H9 (cell line): ENCODE measurements around the gene NINL. TPM values are rescaled to one million over a fixed set of nuclear protein-coding genes. Genes with fewer than 3 reads are reported as not detected.

Experiments used
- DNase-seq: peaks from one replicate; pipeline ENCODE4 v3.0.0-alpha.2; 2017
- H2AFZ ChIP-seq: one replicate; pipeline ENCODE4 v1.6.1; 2013; ENCODE audit warnings: mild to moderate bottlenecking, low read length, control low read depth, moderate library complexity
- H2AK5ac ChIP-seq: 2 replicates; pipeline ENCODE4 v1.6.1; 2013; ENCODE audit warnings: low read length, control low read depth, mixed read lengths; ENCODE audit not compliant: insufficient read length
- H2BK120ac ChIP-seq: one replicate; pipeline ENCODE4 v1.6.1; 2013; ENCODE audit warnings: low read depth, mild to moderate bottlenecking, low read length, control low read depth, inconsistent platforms; ENCODE audit not compliant: poor library complexity, severe bottlenecking
- H2BK12ac ChIP-seq: 2 replicates; pipeline ENCODE4 v1.6.1; 2013; ENCODE audit warnings: low read length, control low read depth, mixed read lengths, low read depth; ENCODE audit not compliant: insufficient read length
- H2BK15ac ChIP-seq: 2 replicates; pipeline ENCODE4 v1.6.1; 2013; ENCODE audit warnings: low read depth, low read length, control low read depth
- H2BK20ac ChIP-seq: one replicate; pipeline ENCODE4 v1.6.1; 2013; ENCODE audit warnings: low read depth, mild to moderate bottlenecking, low read length, control low read depth, inconsistent platforms; ENCODE audit not compliant: poor library complexity, severe bottlenecking
- H2BK5ac ChIP-seq: 2 replicates; pipeline ENCODE4 v1.6.1; 2013; ENCODE audit warnings: low read length, control low read depth, mixed read lengths; ENCODE audit not compliant: insufficient read length
- H3K14ac ChIP-seq: 2 replicates; pipeline ENCODE4 v1.6.1; 2013; ENCODE audit warnings: low read length, control low read depth; ENCODE audit not compliant: insufficient read depth
- H3K18ac ChIP-seq: 2 replicates; pipeline ENCODE4 v1.6.1; 2013; ENCODE audit warnings: low read depth, mild to moderate bottlenecking, mixed read lengths, low read length, control low read depth; ENCODE audit not compliant: insufficient read length
- H3K23ac ChIP-seq: 2 replicates; pipeline ENCODE4 v1.6.1; 2013; ENCODE audit warnings: low read length, control low read depth, mixed read lengths, low read depth; ENCODE audit not compliant: insufficient read length
- H3K23me2 ChIP-seq: 2 replicates; pipeline ENCODE4 v1.6.1; 2013; ENCODE audit warnings: low read depth, mild to moderate bottlenecking, mixed read lengths, low read length, control low read depth; ENCODE audit not compliant: insufficient read length, poor library complexity, severe bottlenecking
- H3K27ac ChIP-seq: 2 replicates; pipeline ENCODE4 v1.5.1; 2013; ENCODE audit warnings: low read length, control low read depth, mixed read lengths, low read depth; ENCODE audit not compliant: insufficient read length
- H3K27me3 ChIP-seq: 2 replicates; pipeline ENCODE4 v1.6.1; 2013; ENCODE audit warnings: low read length, control low read depth, inconsistent platforms; ENCODE audit not compliant: insufficient read depth
- H3K4ac ChIP-seq: 2 replicates; pipeline ENCODE4 v1.6.1; 2013; ENCODE audit warnings: low read depth, mild to moderate bottlenecking, control low read depth, inconsistent platforms, low read length, moderate library complexity
- H3K4me1 ChIP-seq: 2 replicates; pipeline ENCODE4 v1.6.1; 2013; ENCODE audit warnings: low read length, control low read depth, inconsistent platforms; ENCODE audit not compliant: insufficient read depth
- H3K4me2 ChIP-seq: 2 replicates; pipeline ENCODE4 v1.6.1; 2013; ENCODE audit warnings: low read length, control low read depth, mixed read lengths; ENCODE audit not compliant: insufficient read length, insufficient read depth
- H3K56ac ChIP-seq: 2 replicates; pipeline ENCODE4 v1.6.1; 2013; ENCODE audit warnings: low read depth, mild to moderate bottlenecking, mixed read lengths, low read length, control low read depth; ENCODE audit not compliant: insufficient read length
- H3K79me1 ChIP-seq: 2 replicates; pipeline ENCODE4 v1.6.1; 2013; ENCODE audit warnings: low read depth, mild to moderate bottlenecking, moderate library complexity, low read length, control low read depth, inconsistent platforms; ENCODE audit not compliant: insufficient read depth, poor library complexity, severe bottlenecking
- H3K79me2 ChIP-seq: 2 replicates; pipeline ENCODE4 v1.6.1; 2013; ENCODE audit warnings: low read length, control low read depth, inconsistent platforms; ENCODE audit not compliant: insufficient read depth
- H3K9ac ChIP-seq: 2 replicates; pipeline ENCODE4 v1.6.1; 2013; ENCODE audit warnings: low read length, control low read depth, mixed read lengths; ENCODE audit not compliant: insufficient read length; ENCODE audit errors: extremely low read depth
- H3K9me3 ChIP-seq: one replicate; pipeline ENCODE4 v1.6.1; 2013; ENCODE audit warnings: low read depth, low read length, inconsistent platforms; ENCODE audit not compliant: control insufficient read depth
- H3T11ph ChIP-seq: one replicate; pipeline ENCODE4 v1.6.1; 2013; ENCODE audit warnings: mild to moderate bottlenecking, low read length, control low read depth, inconsistent platforms
- H4K20me1 ChIP-seq: one replicate; pipeline ENCODE4 v1.6.1; 2013; ENCODE audit not compliant: control insufficient read depth, insufficient read length, insufficient read depth
- H4K5ac ChIP-seq: 2 replicates; pipeline ENCODE4 v1.6.1; 2013; ENCODE audit warnings: low read depth, mild to moderate bottlenecking, mixed read lengths, low read length, control low read depth; ENCODE audit not compliant: insufficient read length
- H4K8ac ChIP-seq: replicated peaks from 2 replicates; pipeline ENCODE4 v1.6.1; 2013; ENCODE audit warnings: low read length, control low read depth, mixed read lengths, low read depth; ENCODE audit not compliant: insufficient read length
- H4K91ac ChIP-seq: 2 replicates; pipeline ENCODE4 v1.6.1; 2013; ENCODE audit warnings: low read depth, mild to moderate bottlenecking, moderate library complexity, mixed read lengths, low read length, control low read depth; ENCODE audit not compliant: insufficient read length
- H3K27ac Mint-ChIP-seq, 3 experiments: 2 replicates in 2 of 3; 3 replicates in 1 of 3; pipeline ENCODE4 v1.8.0; 2020 to 2021; ENCODE audit warnings: mixed read lengths in 3 of 3, mild to moderate bottlenecking in 1 of 3, moderate library complexity in 1 of 3
- H3K27me3 Mint-ChIP-seq: 2 replicates; pipeline ENCODE4 v1.8.0; 2021; ENCODE audit warnings: low read depth, mild to moderate bottlenecking, moderate library complexity, mixed read lengths
- H3K36me3 Mint-ChIP-seq, 3 experiments: 2 replicates in 2 of 3; 3 replicates in 1 of 3; pipeline ENCODE4 v1.8.0; 2020 to 2021; ENCODE audit warnings: low read depth in 3 of 3, mixed read lengths in 3 of 3; ENCODE audit not compliant: insufficient read depth in 1 of 3
- H3K4me1 Mint-ChIP-seq, 2 experiments: 2 replicates each; pipeline ENCODE4 v1.8.0; 2020; ENCODE audit warnings: mixed read lengths in 2 of 2
- H3K4me3 Mint-ChIP-seq, 2 experiments: 2 replicates in 1 of 2; 3 replicates in 1 of 2; pipeline ENCODE4 v1.8.0; 2020 to 2021; ENCODE audit warnings: mild to moderate bottlenecking in 2 of 2, mixed read lengths in 2 of 2, moderate library complexity in 1 of 2
- H3K9me3 Mint-ChIP-seq, 2 experiments: 2 replicates in 1 of 2; 3 replicates in 1 of 2; pipeline ENCODE4 v1.8.0; 2020; ENCODE audit warnings: mild to moderate bottlenecking in 2 of 2, mixed read lengths in 2 of 2, moderate library complexity in 1 of 2
- CTCF ChIP-seq: fragments of 200-600 bp; sonication (generic); conservative IDR thresholded peaks from 3 replicates; pipeline ENCODE4 v1.8.0; 2021; ENCODE audit warnings: antibody characterized with exemption, mild to moderate bottlenecking
- WGBS: extraction: QIAGEN DNeasy Blood & Tissue Kit; methylation state at CpG from one replicate; pipeline ENCODE4 v1.1.7; 2013; ENCODE audit warnings: missing lambda C conversion rate, low lambda C conversion rate, mixed read lengths; ENCODE audit not compliant: insufficient read length; ENCODE audit errors: extremely low coverage; 5-methylcytosine and 5-hydroxymethylcytosine counted together
- total RNA-seq: library from RNA; stranded (reverse); gene quantifications from 2 replicates; pipeline ENCODE4 v1.2.1, GENCODE V29; 2021

NINL gene
- total RNA-seq, 1 experiment from 2014 or later = 34.3 TPM

GRCh38 chr20:25493137-25493536 lies 92.2 kb downstream of the NINL start:
- Mint-ChIP-seq H3K4me1 (peaks cover 24 to 25% of the 10 kb centered on the region in 2 experiments), H3K27me3 (no peaks in the 10 kb centered on the region; the same call in 1 of the 2 replicates), H3K4me3 (no peak overlapping the region), H3K27ac (0 out of 7 replicates have a peak overlapping the region, but pooled peaks of 1 of the 3 experiments have one; percentile 14), H3K9me3 (no peaks in the 10 kb centered on the region), H3K36me3 (peaks cover 33 to 47% (median 41%) of the 10 kb centered on the region in 3 experiments; a peak in 6 of 7 replicates)
- H3K4me1 ChIP-seq = no peaks in the 10 kb centered on the region; the same call in 1 of the 2 replicates
- no peak overlapping the region for H3K27ac ChIP-seq
- no peak overlapping the region for H3K4me2 ChIP-seq
- no peak overlapping the region for H2BK5ac ChIP-seq
- no peaks in the 10 kb centered on the region for H3K9me3 ChIP-seq
- no peak overlapping the region for H3K56ac ChIP-seq
- no peak overlapping the region for H3T11ph ChIP-seq
- H4K8ac ChIP-seq = no peak overlapping the region
- H3K9ac ChIP-seq = no peak overlapping the region
- H3K79me2 ChIP-seq = no peaks in the 10 kb centered on the region
- H3K27me3 ChIP-seq = no peaks in the 10 kb centered on the region
- H3K79me1 ChIP-seq = no peaks in the 10 kb centered on the region
- no CpG with 5 or more reads among the region's 10 CpGs for WGBS
- no peak overlapping the region for H2AFZ ChIP-seq
- H3K4ac ChIP-seq = no peak overlapping the region
- no peak overlapping the region for H3K23ac ChIP-seq
- no peak overlapping the region for H3K18ac ChIP-seq
- no peak overlapping the region for H2BK15ac ChIP-seq
- no peak for TF ChIP-seq CTCF
- no peak overlapping the region for H2BK20ac ChIP-seq
- no peak for DNase-seq
- no peak overlapping the region for H2BK120ac ChIP-seq
- no peaks in the 10 kb centered on the region for H4K20me1 ChIP-seq
- H2AK5ac ChIP-seq = no peak overlapping the region
- H4K5ac ChIP-seq = no peak overlapping the region
- H4K91ac ChIP-seq = no peak overlapping the region
- H2BK12ac ChIP-seq = no peak overlapping the region
- no peaks in the 10 kb centered on the region for H3K23me2 ChIP-seq
- no peak overlapping the region for H3K14ac ChIP-seq
